GM18526 (cell line): ENCODE results near the gene UGT1A8.
"Not testable (repeated sequence)": the region's sequence is repeated elsewhere in the genome, so short reads cannot be mapped to it uniquely, and the experiment has no call there.

Experiments
- POLR2A ChIP-seq: IDR thresholded peaks from 3 replicates; pipeline ENCODE4 v1.6.1; 2011; ENCODE audit not compliant: insufficient read length; ENCODE audit errors: extremely low read depth

UGT1A8 gene

DNA sequence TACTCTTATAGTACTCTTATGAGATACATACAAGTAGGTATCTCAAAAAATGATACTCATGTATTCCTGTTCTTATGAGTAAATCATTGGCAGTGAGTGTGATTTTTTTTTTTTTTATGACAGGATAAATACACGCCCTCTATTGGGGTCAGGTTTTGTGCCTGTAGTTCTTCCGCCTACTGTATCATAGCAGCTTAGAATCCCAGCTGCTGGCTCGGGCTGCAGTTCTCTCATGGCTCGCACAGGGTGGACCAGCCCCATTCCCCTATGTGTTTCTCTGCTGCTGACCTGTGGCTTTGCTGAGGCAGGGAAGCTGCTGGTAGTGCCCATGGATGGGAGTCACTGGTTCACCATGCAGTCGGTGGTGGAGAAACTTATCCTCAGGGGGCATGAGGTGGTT, at the start of gene UGT1A8:
Gene UGT1A8 (plus strand): TSS at position 158 of the 400 bp plus-strand sequence. CDS start 75 bp downstream, at position 233.
- not testable (repeated sequence) for TF ChIP-seq POLR2A

DNA sequence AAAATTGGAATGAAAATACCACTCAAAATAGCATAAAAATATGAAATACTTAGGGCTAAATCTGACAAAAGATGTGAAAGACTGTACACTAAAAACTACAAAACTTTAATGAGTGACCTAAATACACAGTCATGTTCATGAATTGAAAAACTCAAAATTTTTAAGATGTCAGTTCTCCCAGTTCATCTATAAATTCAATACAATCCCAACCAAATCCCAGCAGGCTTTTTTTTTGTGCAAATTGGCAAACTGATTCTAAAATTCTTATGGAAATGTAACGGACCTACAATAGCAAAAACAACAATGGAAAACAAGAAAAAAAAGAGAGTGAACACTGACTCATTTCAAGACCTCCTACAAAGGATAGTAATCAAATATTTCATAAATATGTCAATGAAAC, 46.4 kb upstream of the UGT1A8 start:
- no peak for TF ChIP-seq POLR2A

DNA sequence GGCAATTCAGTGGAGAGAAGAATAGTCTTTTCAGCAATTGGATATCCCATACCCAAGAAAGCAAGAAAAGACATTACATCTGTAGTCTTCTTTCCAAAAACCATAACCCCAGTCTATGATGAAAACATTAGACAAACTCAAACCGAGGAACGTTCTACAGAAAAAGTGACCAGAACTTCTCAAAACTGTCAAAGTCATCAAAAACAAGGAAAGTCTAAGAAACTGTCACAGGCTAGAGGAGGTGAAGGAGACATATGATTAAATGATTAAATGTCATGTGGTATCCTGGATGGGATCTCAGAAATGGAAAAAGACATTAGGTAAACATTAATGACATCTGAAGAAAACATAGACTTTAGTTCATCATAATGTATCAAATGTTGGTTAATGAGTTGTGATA, 46.0 kb upstream of the UGT1A8 start:
- TF ChIP-seq POLR2A: no peak

DNA sequence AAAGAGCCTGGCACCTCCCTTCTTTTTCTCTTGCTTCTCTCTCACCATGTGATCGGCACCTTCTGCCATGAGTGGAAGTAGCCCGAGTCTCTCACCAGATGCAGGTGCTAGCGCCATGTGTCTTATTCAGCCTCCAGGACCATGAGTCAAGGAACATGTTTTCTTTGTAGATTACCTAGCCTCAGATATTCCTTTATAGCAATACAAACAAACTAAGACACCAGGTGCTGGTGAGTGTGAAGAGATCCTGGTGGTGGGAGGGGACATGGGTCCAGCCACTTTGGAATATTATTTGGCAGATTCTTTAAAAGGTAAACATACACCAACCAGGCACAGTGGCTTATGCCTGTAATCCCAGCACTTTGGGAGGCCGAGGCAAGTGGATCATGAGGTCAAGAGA, 45.0 kb upstream of the UGT1A8 start:
- no peak for TF ChIP-seq POLR2A

DNA sequence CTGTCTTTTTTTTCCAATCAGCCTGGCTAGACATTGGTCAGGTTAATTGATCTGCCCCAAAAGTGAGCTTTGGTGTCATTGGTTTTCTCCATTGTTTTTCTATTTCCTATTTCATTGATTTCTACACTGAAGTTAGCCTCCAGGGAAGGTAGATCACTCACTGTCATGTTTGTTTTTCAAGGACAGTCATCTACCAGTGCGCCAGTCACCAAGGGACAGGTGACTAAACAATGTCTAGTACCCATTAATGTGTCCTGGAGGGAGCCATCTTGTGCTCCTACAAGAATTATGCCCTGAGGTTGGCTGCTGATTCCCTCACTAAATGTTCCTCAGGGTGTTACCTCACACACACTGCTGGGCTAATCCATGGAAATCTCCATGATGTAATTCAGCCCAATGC, 33.2 kb upstream of the UGT1A8 start:
- no peak for TF ChIP-seq POLR2A

DNA sequence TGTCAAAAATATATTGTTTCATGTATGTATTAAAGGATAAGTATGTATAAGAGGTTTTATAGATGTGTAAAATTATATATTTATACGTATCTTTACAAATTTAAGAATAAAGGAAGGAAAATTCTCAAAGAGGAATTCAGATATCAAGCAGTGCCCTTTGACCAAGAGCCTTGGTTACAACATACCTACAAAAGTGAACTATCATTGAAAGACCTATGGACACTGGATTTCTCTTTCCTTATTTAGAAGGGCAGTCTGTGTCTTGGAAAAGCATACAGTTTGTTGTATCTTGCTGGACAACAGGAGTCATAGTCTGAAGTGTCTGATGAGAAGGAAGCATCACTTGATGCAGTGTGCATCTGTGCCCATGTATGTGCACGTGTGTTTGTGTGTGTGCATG, 29.0 kb upstream of the UGT1A8 start:
- TF ChIP-seq POLR2A: no peak

DNA sequence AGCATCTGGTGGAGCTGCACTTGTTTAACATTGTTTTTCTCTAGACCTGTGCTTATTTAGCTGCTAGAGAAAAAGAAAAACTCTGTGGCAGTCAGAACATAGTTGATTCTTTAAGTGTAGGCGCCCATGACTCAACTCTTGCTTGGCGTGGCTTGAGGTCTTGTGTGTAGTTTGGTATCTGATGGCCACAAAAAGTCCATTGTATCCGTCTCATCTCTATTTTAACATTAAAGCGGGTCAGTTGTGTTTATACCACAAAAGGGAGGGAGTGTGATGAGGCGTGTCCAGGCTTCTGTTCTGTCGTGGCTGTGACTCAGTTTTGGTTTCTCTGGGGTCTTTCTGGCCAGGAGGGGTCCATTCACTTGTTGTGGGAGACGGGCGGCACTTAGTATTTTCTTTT, 24.2 kb upstream of the UGT1A8 start:
- TF ChIP-seq POLR2A: no peak

DNA sequence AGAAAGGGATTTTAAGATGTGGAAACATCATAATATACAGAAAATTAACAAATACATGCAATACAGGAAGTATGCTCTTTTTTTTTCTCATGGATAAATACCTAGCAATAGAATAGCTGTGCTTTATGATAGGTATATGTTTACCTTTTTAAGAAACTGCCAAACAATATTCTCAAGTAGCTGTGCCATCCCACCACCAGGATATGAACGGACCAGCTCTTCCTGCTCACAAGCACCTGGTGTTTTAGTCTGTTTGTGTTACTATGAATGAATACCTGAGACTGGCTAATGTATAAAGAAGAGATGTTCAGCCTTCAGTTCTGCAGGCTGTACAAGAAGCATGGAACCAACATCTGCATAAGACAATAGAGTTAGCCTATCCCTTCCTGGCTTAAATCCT, 19.9 kb upstream of the UGT1A8 start:
- no peak for TF ChIP-seq POLR2A

DNA sequence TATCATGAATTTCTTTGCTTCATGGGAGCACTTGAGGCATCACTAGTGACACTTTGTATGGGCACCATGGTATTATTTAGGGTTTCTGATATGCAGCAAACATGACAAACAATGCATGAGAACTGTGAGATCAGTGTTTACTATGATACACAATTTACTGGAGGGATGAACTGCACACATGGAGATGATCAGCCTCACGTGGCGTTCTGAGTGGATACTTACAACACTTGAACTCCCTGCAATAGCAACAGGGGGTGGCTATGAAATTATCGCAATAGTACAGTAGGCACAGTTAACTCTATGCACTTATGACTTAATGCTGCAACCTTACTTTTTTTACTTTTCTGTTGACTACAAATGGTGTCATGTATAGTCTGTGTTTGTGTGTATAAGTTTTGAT, 18.5 kb upstream of the UGT1A8 start:
- no peak for TF ChIP-seq POLR2A

DNA sequence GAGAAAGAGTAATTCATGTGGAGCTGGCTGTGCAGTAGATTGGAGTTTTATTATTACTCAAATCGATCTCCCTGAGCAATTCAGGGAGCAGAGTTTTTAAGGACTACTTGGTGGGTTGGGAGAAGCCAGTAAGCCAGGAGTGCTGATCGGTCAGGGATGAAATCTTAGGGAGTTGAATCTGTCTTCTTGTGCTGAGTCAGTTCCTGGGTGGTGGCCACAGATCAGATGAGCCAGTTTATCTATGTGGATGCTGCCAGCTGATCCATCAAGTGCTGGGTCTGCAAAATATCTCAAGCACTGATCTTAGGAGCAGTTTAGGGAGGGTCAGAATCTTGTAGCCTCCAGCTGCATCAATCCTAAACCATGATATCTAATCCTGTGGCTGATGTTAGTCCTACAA, 17.0 kb upstream of the UGT1A8 start:
- TF ChIP-seq POLR2A: no peak

DNA sequence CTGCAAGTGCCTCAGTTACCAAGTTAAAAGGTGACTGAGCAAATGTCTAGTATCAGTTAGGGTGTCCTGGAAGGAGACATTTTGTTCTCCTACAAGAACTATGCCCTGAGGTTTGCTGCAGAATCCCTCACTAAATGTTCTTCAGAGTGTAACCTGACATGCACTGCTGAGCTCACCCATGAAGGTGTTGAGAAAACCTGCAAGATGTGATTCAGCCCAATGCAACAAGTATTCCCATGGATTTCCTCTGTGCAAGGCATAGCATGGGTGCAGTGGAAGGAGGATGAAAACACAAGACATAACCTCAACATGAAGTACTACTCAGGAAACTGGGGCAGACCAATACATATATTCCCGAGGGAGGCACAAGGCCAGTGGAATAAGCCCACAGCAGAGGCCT, 15.4 kb upstream of the UGT1A8 start:
- TF ChIP-seq POLR2A: no peak

DNA sequence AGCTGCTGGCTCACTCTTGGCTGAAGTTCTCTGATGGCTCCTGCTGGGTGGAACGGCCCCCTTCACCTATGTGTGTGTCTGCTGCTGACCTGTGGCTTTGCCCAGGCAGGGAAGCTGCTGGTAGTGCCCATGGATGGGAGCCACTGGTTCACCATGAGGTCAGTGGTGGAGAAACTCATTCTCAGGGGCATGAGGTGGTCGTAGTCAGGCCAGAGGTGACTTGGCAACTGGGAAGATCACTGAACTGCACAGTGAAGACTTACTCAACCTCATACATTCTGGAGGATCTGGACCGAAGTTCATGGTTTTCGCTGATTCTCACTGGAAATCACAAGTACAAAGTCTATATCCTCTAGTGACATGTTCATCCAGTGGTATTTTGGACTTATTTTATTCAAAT, 13.9 kb upstream of the UGT1A8 start:
- no peak for TF ChIP-seq POLR2A

DNA sequence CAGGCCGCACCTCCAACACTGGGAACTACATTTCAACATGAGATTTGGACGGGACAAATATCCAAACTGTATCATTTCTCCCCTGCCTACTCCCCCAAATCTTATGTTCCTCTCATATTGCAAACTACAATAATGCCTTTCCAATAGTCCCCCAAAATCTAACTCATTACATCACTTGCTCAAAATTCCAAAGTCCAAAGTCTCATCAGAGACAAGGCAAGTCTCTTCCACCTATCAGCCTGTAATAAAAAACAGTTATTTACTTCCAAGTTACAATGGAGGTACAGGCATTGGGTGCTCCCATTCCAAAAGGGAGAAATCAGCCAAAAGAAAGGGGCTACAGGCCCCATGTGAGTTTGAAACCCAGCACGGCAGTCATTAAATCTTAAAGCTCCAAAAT, 12.6 kb upstream of the UGT1A8 start:
- no peak for TF ChIP-seq POLR2A

DNA sequence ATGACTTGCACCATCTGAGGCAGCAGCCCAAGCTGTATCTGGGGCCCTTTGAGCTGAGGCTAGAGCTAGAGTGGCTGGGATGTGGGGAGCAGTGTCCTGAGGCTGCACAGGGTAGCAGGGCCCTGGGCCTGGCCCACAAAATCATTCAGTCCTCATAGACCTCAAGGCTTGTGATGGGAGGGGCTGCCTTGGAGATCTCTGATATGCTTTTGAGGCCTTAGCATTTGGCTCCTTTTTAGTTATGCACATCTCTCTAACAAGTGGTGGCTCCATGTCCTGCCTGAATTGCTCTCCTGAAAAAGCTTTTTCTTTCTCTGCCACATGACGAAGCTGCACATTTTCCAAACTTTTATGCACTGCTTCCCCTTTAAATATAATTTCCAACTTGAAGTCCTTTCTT, 11.8 kb upstream of the UGT1A8 start:
- no peak for TF ChIP-seq POLR2A

DNA sequence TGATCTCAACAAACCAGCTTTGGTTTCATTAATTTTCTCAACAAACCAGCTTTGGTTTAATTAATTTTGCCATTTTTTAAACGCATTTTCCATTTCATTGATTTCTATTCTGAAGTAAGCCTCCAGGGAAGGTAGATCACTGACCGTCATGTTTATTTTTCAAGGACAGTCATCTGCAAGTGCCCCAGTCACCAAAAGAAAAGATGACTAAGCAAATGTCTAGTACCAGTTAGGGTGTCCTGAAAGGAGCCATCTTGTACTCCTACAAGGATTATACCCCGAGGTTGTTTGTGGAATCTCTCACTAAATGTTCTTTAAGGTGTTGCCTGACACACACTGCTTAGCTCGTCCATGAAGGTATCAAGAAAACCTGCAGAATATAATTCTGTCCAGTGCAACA, 6.1 kb upstream of the UGT1A8 start:
- no peak for TF ChIP-seq POLR2A

DNA sequence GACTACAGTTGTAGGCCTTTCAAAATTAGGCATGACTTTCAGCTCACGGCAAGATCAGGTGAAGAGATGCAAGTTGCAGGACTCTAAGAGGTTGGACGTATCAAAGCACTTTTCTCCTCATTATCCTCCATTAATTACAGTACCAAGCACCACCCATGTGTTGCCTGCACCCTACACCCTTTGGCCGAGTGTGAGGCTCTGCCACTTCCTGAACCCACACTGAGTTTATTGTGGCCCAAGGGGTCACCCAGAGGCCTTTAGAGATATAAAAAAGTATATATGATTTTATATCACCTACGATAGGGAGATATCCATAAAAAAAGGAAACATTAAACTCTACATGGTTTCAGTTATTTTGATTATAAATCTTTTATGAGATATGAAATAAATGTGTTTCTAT, 2.8 kb downstream of the UGT1A8 start:
- no peak for TF ChIP-seq POLR2A

DNA sequence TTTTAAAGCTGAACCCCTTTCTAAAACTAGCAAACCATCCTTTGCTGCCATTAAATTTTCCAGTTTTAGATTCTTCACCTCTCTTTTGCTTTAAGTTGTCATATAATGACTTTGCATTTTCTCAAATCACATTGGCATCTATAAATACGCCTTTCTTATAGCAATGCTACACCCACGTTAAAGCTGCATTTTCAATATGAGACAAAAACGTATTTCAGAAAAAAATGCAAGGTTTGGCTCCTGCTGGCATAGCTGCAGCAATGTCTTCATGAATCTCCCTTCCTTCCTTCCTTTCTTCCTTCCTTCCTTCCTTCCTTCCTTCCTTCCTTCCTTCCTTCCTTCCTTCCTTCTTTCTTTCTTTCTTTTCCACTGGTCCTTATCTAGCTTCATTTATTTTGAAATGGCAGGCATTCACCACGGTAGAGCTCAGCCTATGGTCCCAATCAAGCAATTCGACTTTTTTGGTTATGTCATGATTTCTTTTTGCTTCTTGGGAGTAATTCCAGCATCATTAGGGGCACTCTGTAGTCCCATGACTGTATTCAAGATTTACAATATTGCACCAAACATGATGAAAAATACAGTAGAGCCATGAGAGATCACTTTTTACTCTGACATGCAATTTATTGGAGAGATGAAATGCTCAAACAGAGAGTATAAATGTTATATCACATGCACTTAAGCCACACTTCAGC, 10.0 kb downstream of the UGT1A8 start:
- no peak for TF ChIP-seq POLR2A
